Esophagus squamous epithelium (tissue), 4 donors: ENCODE measurements around the gene MYO3B.

Experiments
- CTCF ChIP-seq, 6 experiments: fragments of 450-650 bp in 4 of 6; fragments of 200-600 bp in 2 of 6; sonication (generic) in 2 of 6; IDR thresholded peaks; one replicate each; pipeline ENCODE4 v1.5.1; 2016 to 2019; ENCODE audit warnings: antibody characterized with exemption in 6 of 6, mild to moderate bottlenecking in 4 of 6, moderate library complexity in 4 of 6
- POLR2A ChIP-seq, 4 donors: fragments of 450-650 bp; IDR thresholded peaks; one replicate each; pipeline ENCODE4 v1.6.1; 2017; ENCODE audit warnings: antibody characterized with exemption in 4 of 4, mild to moderate bottlenecking in 4 of 4, moderate library complexity in 3 of 4

GRCh38 chr2:170598067-170598395, 420.1 kb downstream of the MYO3B start:
- TF ChIP-seq CTCF (IDR thresholded peaks at IDR 0.05) = no peak
- no peak for TF ChIP-seq POLR2A (IDR thresholded peaks at IDR 0.05)
